B cell (primary cell): ENCODE results near the gene ASTL. TPM values are rescaled to one million over a fixed set of nuclear protein-coding genes. Genes with fewer than 3 reads are reported as not detected.

Experiments
- ATAC-seq: fragments of 200-7000 bp; cut with Tn5 transposase; one replicate; pipeline ENCODE4 v1.10.0; 2021; ENCODE audit warnings: low read depth, mild to moderate bottlenecking, moderate number of reproducible peaks, moderate library complexity
- CTCF ChIA-PET: fragments of 350-600 bp; sonication (Branson Sonifier 250); formaldehyde crosslinking; loops from one replicate; lab custom pipeline; 2021; ENCODE audit warnings: antibody characterized with exemption, inconsistent platforms; lab: Charles Lee
- POLR2A ChIA-PET: fragments of 350-600 bp; sonication (Branson Sonifier 250); formaldehyde crosslinking; loops from one replicate; lab custom pipeline; 2021; ENCODE audit warnings: antibody characterized with exemption; lab: Charles Lee
- DNase-seq: peaks from one replicate; pipeline ENCODE4 v3.0.0; 2013
- H2AFZ ChIP-seq: 2 replicates; pipeline ENCODE4 v1.6.1; 2012; ENCODE audit warnings: mild to moderate bottlenecking, low read depth, low read length; ENCODE audit not compliant: insufficient read depth, poor library complexity, severe bottlenecking
- H3K27ac ChIP-seq, 2 donors: 1 replicate in 1 of 2; 2 replicates in 1 of 2; pipeline ENCODE4 v1.5.1; 2012 to 2013; ENCODE audit warnings: low read length in 2 of 2, mild to moderate bottlenecking in 2 of 2, moderate library complexity in 1 of 2
- H3K27me3 ChIP-seq, 4 experiments: fragments of 200-600 bp in 1 of 4; sonication (generic) in 1 of 4; replicated peaks in 1 of 4; 1 replicate in 2 of 4; 2 replicates in 2 of 4; pipeline versions ENCODE4 v1.6.1 to v1.7.0; 2013 to 2016; ENCODE audit warnings: low read length in 3 of 4, mild to moderate bottlenecking in 2 of 4, mixed read lengths in 1 of 4, moderate library complexity in 1 of 4; ENCODE audit not compliant: insufficient read depth in 4 of 4, control insufficient read depth in 3 of 4; ENCODE audit errors: control extremely low read depth in 1 of 4
- H3K36me3 ChIP-seq, 2 experiments: replicated peaks in 1 of 2; 1 replicate in 1 of 2; 2 replicates in 1 of 2; pipeline versions ENCODE4 v1.6.1 to v1.7.1; 2013; ENCODE audit warnings: low read length in 1 of 2; ENCODE audit not compliant: insufficient read depth in 2 of 2, control insufficient read depth in 1 of 2; ENCODE audit errors: control extremely low read depth in 1 of 2, extremely low read depth in 1 of 2
- H3K4me1 ChIP-seq, 2 donors: fragments of 200-600 bp in 1 of 2; sonication (generic) in 1 of 2; 1 replicate in 1 of 2; 2 replicates in 1 of 2; pipeline versions ENCODE4 v1.5.1 to v1.6.1; 2013 to 2017; ENCODE audit warnings: low read length in 2 of 2; ENCODE audit not compliant: control insufficient read depth in 2 of 2, insufficient read depth in 2 of 2
- H3K4me2 ChIP-seq: replicated peaks from 2 replicates; pipeline ENCODE3; 2012; ENCODE audit warnings: mild to moderate bottlenecking, low read depth, low read length; ENCODE audit not compliant: poor library complexity, severe bottlenecking
- H3K4me3 ChIP-seq, 5 experiments: fragments of 200-600 bp in 1 of 5; sonication (generic) in 1 of 5; 1 replicate in 3 of 5; 2 replicates in 2 of 5; pipeline versions ENCODE4 v1.5.1 to v1.7.0; 2011 to 2016; ENCODE audit warnings: low read length in 4 of 5, mild to moderate bottlenecking in 4 of 5, low read depth in 2 of 5, control low read depth in 1 of 5, moderate library complexity in 1 of 5; ENCODE audit not compliant: insufficient read depth in 1 of 5; ENCODE audit errors: control extremely low read depth in 1 of 5, extremely low read depth in 1 of 5
- H3K79me2 ChIP-seq: fragments of 200-600 bp; sonication (generic); one replicate; pipeline ENCODE4 v1.6.0; 2016; ENCODE audit warnings: low read length; ENCODE audit not compliant: control insufficient read depth, insufficient read depth
- H3K9ac ChIP-seq: fragments of 200-600 bp; sonication (generic); 2 replicates; pipeline ENCODE4 v1.6.1; 2017; ENCODE audit warnings: mild to moderate bottlenecking, low read length, moderate library complexity
- H3K9me3 ChIP-seq, 3 donors: one replicate each; pipeline versions ENCODE4 v1.6.1 to v1.7.1; 2013; ENCODE audit warnings: low read length in 2 of 3; ENCODE audit not compliant: control insufficient read depth in 2 of 3, insufficient read depth in 1 of 3; ENCODE audit errors: control extremely low read depth in 1 of 3
- H4K20me1 ChIP-seq: 2 replicates; pipeline ENCODE4 v1.6.0; 2012; ENCODE audit warnings: mild to moderate bottlenecking, low read length; ENCODE audit not compliant: insufficient read depth, control insufficient read depth, poor library complexity, severe bottlenecking
- H3K27ac Mint-ChIP-seq: one replicate; pipeline ENCODE4 v1.8.0; 2021; ENCODE audit warnings: mixed read lengths
- H3K27me3 Mint-ChIP-seq: one replicate; pipeline ENCODE4 v1.8.0; 2021; ENCODE audit warnings: mixed read lengths
- H3K4me1 Mint-ChIP-seq: one replicate; pipeline ENCODE4 v1.8.0; 2021; ENCODE audit warnings: mixed read lengths
- H3K4me3 Mint-ChIP-seq: one replicate; pipeline ENCODE4 v1.8.0; 2021; ENCODE audit warnings: mixed read lengths
- H3K9me3 Mint-ChIP-seq: one replicate; pipeline ENCODE4 v1.8.0; 2022; ENCODE audit warnings: mixed read lengths; ENCODE audit not compliant: insufficient read depth
- EZH2 ChIP-seq: IDR thresholded peaks from 2 replicates; pipeline ENCODE4 v1.6.1; 2012; ENCODE audit warnings: borderline replicate concordance, low read depth, mild to moderate bottlenecking, moderate library complexity, low read length; ENCODE audit not compliant: insufficient read depth, poor library complexity, severe bottlenecking
- WGBS: methylation state at CpG from one replicate; pipeline ENCODE4 v1.1.5; 2013; ENCODE audit warnings: missing lambda C conversion rate; ENCODE audit not compliant: insufficient coverage; 5-methylcytosine and 5-hydroxymethylcytosine counted together
- intact Hi-C: fragments of 100-400 bp; cut with micrococcal nuclease; formaldehyde crosslinking; loops from one replicate; pipeline ENCODE4 v1.10.0; 2022
- polyA plus RNA-seq: library from polyadenylated mRNA; depleted of rRNA; stranded (reverse); fragments of >200 nt; gene quantifications from 2 replicates; pipeline ENCODE4 v1.2.3, GENCODE V29; 2012
- total RNA-seq, 2 donors: library from RNA; stranded (reverse); fragments of 120-200 nt in 1 of 2; gene quantifications; 1 replicate in 1 of 2; 2 replicates in 1 of 2; pipeline versions ENCODE4 v1.2.3 to v1.2.4, GENCODE V29; 2013 to 2022
- TF ChIP-seq, protein P1 (sequence below): fragments of 200-600 bp; IDR thresholded peaks from one replicate; pipeline ENCODE4 v1.8.0; 2022; ENCODE audit warnings: antibody characterized with exemption, mild to moderate bottlenecking

The ASTL gene
- total and polyA plus RNA-seq, 2 donors (not counting 1 experiment from before 2014, with no cell fraction given), result 0.15 to 0.59 TPM

DNA sequence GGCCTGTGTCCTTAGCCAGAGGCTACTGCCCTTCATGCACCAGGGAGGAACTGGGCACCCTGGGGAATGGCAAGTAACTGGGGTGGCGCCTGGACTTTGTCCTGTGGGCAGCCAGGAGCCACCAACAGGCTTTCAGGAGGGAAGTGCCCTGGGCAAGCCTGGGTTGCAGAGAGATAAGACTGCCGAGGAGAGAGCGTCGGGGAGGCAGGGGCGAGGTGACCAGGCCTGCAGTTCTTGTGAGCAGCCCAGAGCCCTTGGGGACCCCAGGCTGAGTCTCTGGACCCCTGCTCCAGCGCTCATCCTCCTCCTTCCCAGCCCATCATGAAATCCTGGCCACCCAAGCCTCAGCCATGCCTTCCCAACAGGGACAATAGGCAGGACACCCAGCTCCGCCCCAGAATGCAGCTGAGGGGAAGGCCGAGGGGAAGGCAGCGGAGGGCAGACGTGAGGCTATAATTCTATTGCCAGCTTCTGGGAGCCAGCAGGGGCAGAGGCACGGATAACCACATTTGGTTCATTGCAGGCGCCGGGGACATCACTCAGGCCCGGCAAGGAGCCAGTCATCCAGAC, 47.1 kb downstream of the ASTL start:
- Histone ChIP-seq H3K9me3 (peaks cover 0 to under 1% (median 0%) of the 10 kb centered on the region in 3 donors), H3K27me3 (peaks cover 0 to 3% (median 0%) of the 10 kb centered on the region in 4 experiments), H3K4me3 (no peak overlapping the region), H4K20me1 (no peaks in the 10 kb centered on the region), H3K9ac (no peak overlapping the region), H3K4me2 (no peak overlapping the region), H2AFZ (no peak overlapping the region), H3K36me3 (no peaks in the 10 kb centered on the region), H3K4me1 (no peaks in the 10 kb centered on the region), H3K79me2 (no peaks in the 10 kb centered on the region), H3K27ac (no peak overlapping the region)
- ATAC-seq (no peak), DNase-seq (peak; percentile 2)
- ChIA-PET POLR2A (no interaction called here), CTCF (no interaction called here)
- peaks cover 20% of the 10 kb centered on the region for H3K27me3 Mint-ChIP-seq
- no peaks in the 10 kb centered on the region for H3K9me3 Mint-ChIP-seq
- no peaks in the 10 kb centered on the region for H3K4me1 Mint-ChIP-seq
- H3K4me3 Mint-ChIP-seq, result no peak overlapping the region
- H3K27ac Mint-ChIP-seq, result no peak overlapping the region
- intact Hi-C loops, result no loop called here
- TF ChIP-seq EZH2, result no peak
- TF ChIP-seq, protein P1, sequence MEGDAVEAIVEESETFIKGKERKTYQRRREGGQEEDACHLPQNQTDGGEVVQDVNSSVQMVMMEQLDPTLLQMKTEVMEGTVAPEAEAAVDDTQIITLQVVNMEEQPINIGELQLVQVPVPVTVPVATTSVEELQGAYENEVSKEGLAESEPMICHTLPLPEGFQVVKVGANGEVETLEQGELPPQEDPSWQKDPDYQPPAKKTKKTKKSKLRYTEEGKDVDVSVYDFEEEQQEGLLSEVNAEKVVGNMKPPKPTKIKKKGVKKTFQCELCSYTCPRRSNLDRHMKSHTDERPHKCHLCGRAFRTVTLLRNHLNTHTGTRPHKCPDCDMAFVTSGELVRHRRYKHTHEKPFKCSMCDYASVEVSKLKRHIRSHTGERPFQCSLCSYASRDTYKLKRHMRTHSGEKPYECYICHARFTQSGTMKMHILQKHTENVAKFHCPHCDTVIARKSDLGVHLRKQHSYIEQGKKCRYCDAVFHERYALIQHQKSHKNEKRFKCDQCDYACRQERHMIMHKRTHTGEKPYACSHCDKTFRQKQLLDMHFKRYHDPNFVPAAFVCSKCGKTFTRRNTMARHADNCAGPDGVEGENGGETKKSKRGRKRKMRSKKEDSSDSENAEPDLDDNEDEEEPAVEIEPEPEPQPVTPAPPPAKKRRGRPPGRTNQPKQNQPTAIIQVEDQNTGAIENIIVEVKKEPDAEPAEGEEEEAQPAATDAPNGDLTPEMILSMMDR, result no peak
- WGBS, result 89% methylated on average over 14 of the region's 14 CpGs

DNA sequence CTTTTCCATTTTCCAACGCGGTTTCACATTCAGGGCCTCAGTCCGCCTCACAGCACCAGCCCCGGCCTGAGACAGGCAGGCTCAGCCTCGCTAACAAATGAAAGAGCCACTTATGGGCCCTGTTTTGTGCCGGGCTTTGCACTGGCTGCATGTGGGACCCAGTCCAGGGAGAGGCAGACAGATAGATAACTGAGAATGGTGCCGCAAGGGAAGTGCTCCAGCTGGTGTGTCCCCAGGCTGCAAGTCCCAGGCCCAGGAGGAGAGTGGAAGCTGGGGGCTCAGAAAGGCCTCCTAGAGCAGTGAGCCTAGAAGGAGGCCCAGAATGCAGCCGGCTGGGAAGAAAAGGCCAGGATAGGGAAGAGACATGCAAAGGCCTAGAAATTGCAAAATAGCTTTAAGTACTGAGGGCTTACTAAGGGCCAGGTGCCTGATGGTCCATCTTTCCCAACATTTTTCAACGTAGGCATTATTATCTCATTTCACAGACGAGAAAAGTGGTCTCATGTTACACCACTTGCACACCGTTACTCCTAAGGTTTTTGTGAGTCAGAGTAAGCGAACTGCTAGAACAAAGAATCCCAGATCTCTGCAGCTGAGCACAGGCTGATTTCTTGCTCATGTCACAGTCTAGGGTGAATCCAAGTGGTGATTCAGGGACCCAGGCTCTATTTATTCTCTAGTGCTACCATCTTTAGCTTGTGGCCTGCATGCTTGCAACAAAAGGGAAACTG, 47.9 kb downstream of the ASTL start:
- Histone ChIP-seq H3K79me2 (no peaks in the 10 kb centered on the region), H3K9me3 (peaks cover 0 to 3% (median 0%) of the 10 kb centered on the region in 3 donors), H3K9ac (no peak overlapping the region), H3K27ac (no peak overlapping the region), H3K4me1 (no peaks in the 10 kb centered on the region), H4K20me1 (no peaks in the 10 kb centered on the region), H3K4me2 (no peak overlapping the region), H3K36me3 (no peaks in the 10 kb centered on the region), H3K4me3 (no peak overlapping the region), H3K27me3 (peaks cover 0 to 7% (median 2%) of the 10 kb centered on the region in 4 experiments), H2AFZ (no peak overlapping the region)
- no peaks in the 10 kb centered on the region for H3K9me3 Mint-ChIP-seq
- DNase-seq, result no peak
- intact Hi-C loops, result no loop called here
- no peak overlapping the region for H3K27ac Mint-ChIP-seq
- ATAC-seq, result no peak
- WGBS, result 96% methylated on average over 12 of the region's 12 CpGs
- no peak overlapping the region for H3K4me3 Mint-ChIP-seq
- H3K27me3 Mint-ChIP-seq, result peaks cover 22% of the 10 kb centered on the region
- CTCF ChIA-PET, result no interaction called here
- POLR2A ChIA-PET, result no interaction called here
- TF ChIP-seq, protein P1, result no peak
- TF ChIP-seq EZH2, result no peak
- no peaks in the 10 kb centered on the region for H3K4me1 Mint-ChIP-seq
